Measurements from ENCODE around the gene TMEM9. TPM values are rescaled to one million over a fixed set of nuclear protein-coding genes. Genes with fewer than 3 reads are reported as not detected.

TMEM9 gene
- total RNA-seq: 10 to 100 TPM; 45.3 to 54.6 (median 46.6) TPM
- polyA plus RNA-seq: 44.4 TPM
- long read RNA-seq, donor 1, transcript TMEM9-203 (6 exons, 1,564 nt): minor isoform, 7 of 147 reads
- long read RNA-seq, donor 1, transcript TMEM9-202 (6 exons, 1,544 nt): minor isoform, 7 of 147 reads
- long read RNA-seq, donor 1, transcript TMEM9-201 (5 exons, 1,959 nt): minor isoform, 11 of 147 reads
- long read RNA-seq, donor 1, transcript TMEM9-204 (6 exons, 1,529 nt): major isoform, 100 of 147 reads
- long read RNA-seq, donor 1, partial matches to known transcripts: 3 of 147 reads
- long read RNA-seq, donor 1, other reads (novel, unspliced or antisense): 11 of 147 reads
- long read RNA-seq, donor 2, transcript TMEM9-201 (5 exons, 1,959 nt): minor isoform, 5 of 48 reads
- long read RNA-seq, donor 2, transcript TMEM9-204 (6 exons, 1,529 nt): major isoform, 35 of 48 reads
- long read RNA-seq, donor 2, partial matches to known transcripts: 4 of 48 reads
- long read RNA-seq, donor 2, other reads (novel, unspliced or antisense): 1 of 48 reads
- long read RNA-seq, donor 3, transcript TMEM9-202 (6 exons, 1,544 nt): minor isoform, 19 of 351 reads
- long read RNA-seq, donor 3, transcript TMEM9-201 (5 exons, 1,959 nt): minor isoform, 6 of 351 reads
- long read RNA-seq, donor 3, transcript TMEM9-204 (6 exons, 1,529 nt): major isoform, 295 of 351 reads
- long read RNA-seq, donor 3, partial matches to known transcripts: 6 of 351 reads
- long read RNA-seq, donor 3, other reads (novel, unspliced or antisense): 15 of 351 reads
- long read RNA-seq, donor 4, transcript TMEM9-209 (6 exons, 938 nt): minor isoform, 9 of 57 reads
- long read RNA-seq, donor 4, transcript TMEM9-204 (6 exons, 1,529 nt): major isoform, 35 of 57 reads
- long read RNA-seq, donor 4, partial matches to known transcripts: 2 of 57 reads
- long read RNA-seq, donor 4, other reads (novel, unspliced or antisense): 2 of 57 reads

GRCh38 chr1:201154389-201155165, at the start of gene TMEM9:
Gene TMEM9 (minus strand): TSS chr1:201154474. CDS start chr1:201153923, 551 bp downstream.
- H3K4me1 ChIP-seq (ENCODE audit: control insufficient read depth, insufficient read depth, low read length): peaks cover 6% of the 10 kb centered on the region
- H3K4me3 ChIP-seq (ENCODE audit: low read length): peak within 1 kb of the TSS; percentile 98
- no peaks in the 10 kb centered on the region for H3K9me3 ChIP-seq (ENCODE audit: control insufficient read depth, low read length)
- 7% methylated on average over 31 of the region's 31 CpGs for WGBS
- H3K27ac ChIP-seq (ENCODE audit: low read length): no peak within 1 kb of the TSS
- ATAC-seq: peak; percentile 97 to 99
- no peaks in the 10 kb centered on the region for H3K27me3 ChIP-seq (ENCODE audit: control insufficient read depth, insufficient read depth)
- DNase-seq: peak; percentile 96 to 99 (median 98)
- intact Hi-C loops (cut with DNase I): no loop called here

GRCh38 chr1:201198598-201198997, 44.3 kb upstream of the TMEM9 start:
- WGBS: 90% methylated on average over 3 of the region's 3 CpGs
- H3K27me3 ChIP-seq (ENCODE audit: control insufficient read depth, insufficient read depth): no peaks in the 10 kb centered on the region
- H3K9me3 ChIP-seq (ENCODE audit: control insufficient read depth, low read length): no peaks in the 10 kb centered on the region
- intact Hi-C loops (cut with DNase I): no loop called here
- no peak overlapping the region for H3K27ac ChIP-seq (ENCODE audit: low read length)
- H3K4me1 ChIP-seq (ENCODE audit: control insufficient read depth, insufficient read depth, low read length): no peaks in the 10 kb centered on the region
- no peak for DNase-seq
- no peak for ATAC-seq
- no peak overlapping the region for H3K4me3 ChIP-seq (ENCODE audit: low read length)

DNA sequence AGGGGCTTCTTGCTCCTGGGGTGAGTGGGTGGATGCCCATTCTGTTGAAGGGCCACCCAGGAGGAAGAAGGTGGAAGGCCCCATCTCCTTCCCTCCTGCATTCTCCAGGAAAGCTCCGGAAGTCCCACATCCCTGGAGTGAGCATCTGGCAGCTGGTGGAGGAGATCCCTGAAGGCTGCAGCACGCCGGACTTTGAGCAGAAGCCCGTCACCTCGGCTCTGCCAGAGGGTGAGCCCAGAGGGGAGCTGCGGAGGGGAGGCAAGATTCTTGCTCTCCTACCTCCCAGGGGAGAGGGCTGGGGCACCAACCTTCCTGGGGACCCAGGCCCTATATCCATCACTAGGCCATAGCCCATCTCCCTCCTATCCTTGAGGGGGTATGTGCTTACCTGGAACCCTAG, 39.8 kb upstream of the TMEM9 start:
- DNase-seq: peak in 1 of 3 donors; percentile 37
- H3K27ac ChIP-seq (ENCODE audit: low read length): no peak overlapping the region
- ATAC-seq: no peak
- H3K9me3 ChIP-seq (ENCODE audit: control insufficient read depth, low read length): no peaks in the 10 kb centered on the region
- no peak overlapping the region for H3K4me3 ChIP-seq (ENCODE audit: low read length)
- intact Hi-C loops (cut with DNase I): no loop called here
- 72% methylated on average over 6 of the region's 6 CpGs for WGBS
- no peaks in the 10 kb centered on the region for H3K4me1 ChIP-seq (ENCODE audit: control insufficient read depth, insufficient read depth, low read length)
- H3K27me3 ChIP-seq (ENCODE audit: control insufficient read depth, insufficient read depth): no peaks in the 10 kb centered on the region

DNA sequence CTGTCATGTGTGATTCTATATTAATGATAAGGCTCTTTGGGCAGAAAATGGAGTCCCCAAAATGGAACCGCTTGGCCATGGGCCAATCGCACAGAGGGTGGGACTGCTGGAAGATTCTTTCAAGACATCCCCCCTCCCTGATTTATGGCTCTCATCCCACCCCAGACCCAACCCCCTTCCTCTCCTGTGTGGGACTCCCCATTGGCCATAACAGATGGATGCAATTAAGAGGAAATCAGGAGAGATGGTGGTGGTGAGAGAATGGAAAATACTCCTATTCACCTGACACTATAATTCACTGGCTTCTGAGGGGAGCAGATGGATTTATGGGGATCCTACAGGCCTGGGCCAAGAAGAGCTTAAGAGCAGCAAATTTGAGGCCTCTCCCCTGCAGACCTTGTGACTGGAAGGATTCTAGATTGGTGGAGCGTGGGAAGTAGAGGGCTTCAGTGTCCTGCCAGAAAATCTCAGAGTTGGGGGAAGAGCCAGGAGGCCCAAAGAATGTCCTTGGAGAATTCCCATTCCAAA, 38.1 kb upstream of the TMEM9 start:
- no peaks in the 10 kb centered on the region for H3K9me3 ChIP-seq (ENCODE audit: control insufficient read depth, low read length)
- DNase-seq (peak in 1 of 3 donors; percentile 25), ATAC-seq (peak in 1 of 2 donors; percentile 37)
- no peaks in the 10 kb centered on the region for H3K27me3 ChIP-seq (ENCODE audit: control insufficient read depth, insufficient read depth)
- H3K27ac ChIP-seq (ENCODE audit: low read length): no peak overlapping the region
- 69% methylated on average over 3 of the region's 3 CpGs for WGBS
- H3K4me1 ChIP-seq (ENCODE audit: control insufficient read depth, insufficient read depth, low read length): no peaks in the 10 kb centered on the region
- no peak overlapping the region for H3K4me3 ChIP-seq (ENCODE audit: low read length)
- intact Hi-C loops (cut with DNase I): no loop called here

- no peaks in the 10 kb centered on the region for H3K9me3 ChIP-seq (ENCODE audit: control insufficient read depth, low read length)
- no peak overlapping the region for H3K4me3 ChIP-seq (ENCODE audit: low read length)
- intact Hi-C loops (cut with DNase I): no loop called here
- no peaks in the 10 kb centered on the region for H3K27me3 ChIP-seq (ENCODE audit: control insufficient read depth, insufficient read depth)
- H3K27ac ChIP-seq (ENCODE audit: low read length): no peak overlapping the region
- peak in 1 of 2 donors; percentile 31 for ATAC-seq
- DNase-seq: peak in 1 of 3 donors; percentile 45
- WGBS: 74% methylated on average over 18 of the region's 18 CpGs
- no peaks in the 10 kb centered on the region for H3K4me1 ChIP-seq (ENCODE audit: control insufficient read depth, insufficient read depth, low read length)
Measured at GRCh38 chr1:201191653-201192260, 37.5 kb upstream of the TMEM9 start.

DNA sequence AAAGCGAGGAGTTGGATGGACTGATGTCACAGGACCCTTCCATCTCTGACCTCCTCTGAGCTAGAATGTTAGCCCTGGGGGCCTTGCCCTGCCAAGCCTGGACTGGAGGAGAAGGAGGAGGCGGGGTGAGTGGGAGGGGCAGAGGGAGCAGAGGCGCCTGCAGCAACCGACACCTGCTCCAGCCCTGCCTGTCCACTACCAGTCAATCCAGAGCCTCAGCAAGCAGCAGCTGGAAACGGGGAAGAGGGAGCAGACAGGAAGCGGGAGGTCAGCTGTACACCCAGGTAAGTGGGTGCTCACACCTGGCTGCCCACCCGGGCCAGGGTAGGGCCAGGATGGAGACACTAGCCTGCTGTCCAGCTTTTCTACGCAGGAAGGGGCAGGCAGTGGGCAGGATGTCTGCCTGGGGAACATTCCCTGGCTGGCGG, 36.4 kb upstream of the TMEM9 start, which contains the start of gene IGFN1:
Gene IGFN1, plus strand, starts transcription at position 201 of the 428 bp plus-strand sequence. CDS start 2,470 bp downstream, outside the sequence.
- H3K4me3 ChIP-seq (ENCODE audit: low read length): no peak within 1 kb of the TSS
- WGBS: 53% methylated on average over 9 of the region's 9 CpGs
- H3K4me1 ChIP-seq (ENCODE audit: control insufficient read depth, insufficient read depth, low read length): no peaks in the 10 kb centered on the region
- no peak within 1 kb of the TSS for H3K27ac ChIP-seq (ENCODE audit: low read length)
- no peaks in the 10 kb centered on the region for H3K27me3 ChIP-seq (ENCODE audit: control insufficient read depth, insufficient read depth)
- intact Hi-C loops (cut with DNase I): no loop called here
- ATAC-seq (peak in 1 of 2 donors; percentile 24), DNase-seq (peak in 1 of 3 donors; percentile 36)
- H3K9me3 ChIP-seq (ENCODE audit: control insufficient read depth, low read length): no peaks in the 10 kb centered on the region

DNA sequence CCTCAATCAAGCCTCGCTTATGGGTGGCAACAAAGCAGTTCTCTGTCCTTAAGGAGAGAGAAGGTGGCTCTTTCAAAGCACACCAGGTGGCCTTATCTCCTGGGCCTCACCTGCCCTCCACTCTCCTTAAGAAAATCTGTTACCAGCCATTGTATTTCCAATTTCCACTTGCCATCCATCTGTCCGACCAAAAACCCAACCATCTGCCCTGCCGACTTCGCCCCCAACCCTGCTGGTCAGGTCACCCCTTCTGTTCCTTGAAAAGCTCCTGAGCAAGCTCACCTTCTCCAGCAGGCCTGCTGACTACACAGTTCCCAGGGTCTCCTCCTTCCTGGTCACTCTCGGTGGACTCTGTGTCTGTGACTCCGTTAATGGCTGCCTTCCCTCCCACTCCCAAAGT, 35.7 kb upstream of the TMEM9 start:
- ATAC-seq (no peak), DNase-seq (peak in 1 of 3 donors; percentile 35)
- H3K27ac ChIP-seq (ENCODE audit: low read length): no peak overlapping the region
- no peaks in the 10 kb centered on the region for H3K9me3 ChIP-seq (ENCODE audit: control insufficient read depth, low read length)
- H3K4me1 ChIP-seq (ENCODE audit: control insufficient read depth, insufficient read depth, low read length): no peaks in the 10 kb centered on the region
- intact Hi-C loops (cut with DNase I): no loop called here
- no peak overlapping the region for H3K4me3 ChIP-seq (ENCODE audit: low read length)
- H3K27me3 ChIP-seq (ENCODE audit: control insufficient read depth, insufficient read depth): no peaks in the 10 kb centered on the region
- WGBS: 93% methylated on average over 6 of the region's 6 CpGs

- Histone ChIP-seq H3K4me1 (ENCODE audit: control insufficient read depth, insufficient read depth, low read length) (no peaks in the 10 kb centered on the region), H3K4me3 (ENCODE audit: low read length) (no peak overlapping the region), H3K27ac (ENCODE audit: low read length) (no peak overlapping the region), H3K9me3 (ENCODE audit: control insufficient read depth, low read length) (no peaks in the 10 kb centered on the region), H3K27me3 (ENCODE audit: control insufficient read depth, insufficient read depth) (no peaks in the 10 kb centered on the region)
- ATAC-seq (no peak), DNase-seq (no peak)
- intact Hi-C loops (cut with DNase I): no loop called here
- 66% methylated on average over 2 of the region's 2 CpGs for WGBS
Measured at GRCh38 chr1:201189085-201189484, 34.8 kb upstream of the TMEM9 start.

DNA sequence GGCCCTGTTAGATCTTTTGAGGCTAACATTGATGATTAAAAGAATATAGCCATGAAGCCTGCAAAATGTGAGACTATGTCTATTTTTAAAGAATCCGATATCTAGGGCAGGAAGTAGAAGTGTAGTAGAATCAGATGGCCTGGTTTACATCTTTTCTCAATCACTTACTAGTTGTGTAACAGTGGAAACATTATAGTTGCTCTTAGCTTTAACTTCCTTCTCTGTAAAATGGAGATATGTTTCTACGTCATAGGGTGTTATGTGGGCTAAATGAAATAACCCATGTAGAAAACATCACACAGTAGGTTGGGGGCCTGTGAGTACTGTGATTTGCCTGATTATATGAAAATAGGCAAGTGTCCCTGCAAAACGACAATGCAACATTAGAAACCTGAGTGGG, 31.9 kb upstream of the TMEM9 start:
- Histone ChIP-seq H3K4me3 (ENCODE audit: low read length) (no peak overlapping the region), H3K4me1 (ENCODE audit: control insufficient read depth, insufficient read depth, low read length) (no peaks in the 10 kb centered on the region), H3K27ac (ENCODE audit: low read length) (no peak overlapping the region), H3K9me3 (ENCODE audit: control insufficient read depth, low read length) (no peaks in the 10 kb centered on the region), H3K27me3 (ENCODE audit: control insufficient read depth, insufficient read depth) (no peaks in the 10 kb centered on the region)
- intact Hi-C loops (cut with DNase I): no loop called here
- no peak for DNase-seq
- WGBS: 77% methylated on average over 3 of the region's 3 CpGs
- ATAC-seq: no peak
